ENCODE results near the gene MAP4K4.

The MAP4K4 gene

GRCh38 chr2:101808006-101808562 lies 110.6 kb downstream of the MAP4K4 start:
- Histone ChIP-seq H3K4me1 (ENCODE audit: insufficient read depth, insufficient read length) (peaks cover 11% of the 10 kb centered on the region), H3K36me3 (ENCODE audit: insufficient read depth, insufficient read length, low read length) (no peaks in the 10 kb centered on the region), H3K9ac (ENCODE audit: insufficient read length, low read depth) (no peak overlapping the region), H3K9me3 (ENCODE audit: insufficient read depth, low read length) (no peaks in the 10 kb centered on the region), H3K27me3 (ENCODE audit: insufficient read depth, insufficient read length) (no peaks in the 10 kb centered on the region), H3K4me3 (ENCODE audit: insufficient read length, low read depth) (no peak overlapping the region)
- no peak for TF ChIP-seq YY1 (IDR thresholded peaks at IDR 0.05; ENCODE audit: insufficient read depth, insufficient read length)
- no peak for TF ChIP-seq SUZ12 (IDR thresholded peaks at IDR 0.05; ENCODE audit: extremely low read depth, insufficient read depth, insufficient read length)
- TF ChIP-seq ZNF274 (IDR thresholded peaks at IDR 0.05; ENCODE audit: low read depth, low read length) = no peak
- peak; percentile 32 for DNase-seq (ENCODE audit: low read depth, low spot score)

- DNase-seq (ENCODE audit: low read depth, low spot score) = no peak
- peaks cover 11% of the 10 kb centered on the region for H3K4me1 ChIP-seq (ENCODE audit: insufficient read depth, insufficient read length)
- H3K27me3 ChIP-seq (ENCODE audit: insufficient read depth, insufficient read length) = no peaks in the 10 kb centered on the region
- H3K4me3 ChIP-seq (ENCODE audit: insufficient read length, low read depth) = no peak overlapping the region
- H3K9me3 ChIP-seq (ENCODE audit: insufficient read depth, low read length) = no peaks in the 10 kb centered on the region
- no peak overlapping the region for H3K9ac ChIP-seq (ENCODE audit: insufficient read length, low read depth)
- TF ChIP-seq YY1 (IDR thresholded peaks at IDR 0.05; ENCODE audit: insufficient read depth, insufficient read length) (no peak), ZNF274 (IDR thresholded peaks at IDR 0.05; ENCODE audit: low read depth, low read length) (no peak), SUZ12 (IDR thresholded peaks at IDR 0.05; ENCODE audit: extremely low read depth, insufficient read depth, insufficient read length) (no peak)
- H3K36me3 ChIP-seq (ENCODE audit: insufficient read depth, insufficient read length, low read length) = no peaks in the 10 kb centered on the region
These were observed 112.2 kb downstream of the MAP4K4 start for GRCh38 chr2:101809698-101810097.

- no peak for DNase-seq (ENCODE audit: low read depth, low spot score)
- Histone ChIP-seq H3K9ac (ENCODE audit: insufficient read length, low read depth) (no peak overlapping the region), H3K9me3 (ENCODE audit: insufficient read depth, low read length) (no peaks in the 10 kb centered on the region), H3K36me3 (ENCODE audit: insufficient read depth, insufficient read length, low read length) (peaks cover under 1% of the 10 kb centered on the region), H3K27me3 (ENCODE audit: insufficient read depth, insufficient read length) (no peaks in the 10 kb centered on the region), H3K4me1 (ENCODE audit: insufficient read depth, insufficient read length) (peaks cover 6% of the 10 kb centered on the region), H3K4me3 (ENCODE audit: insufficient read length, low read depth) (no peak overlapping the region)
- TF ChIP-seq SUZ12 (IDR thresholded peaks at IDR 0.05; ENCODE audit: extremely low read depth, insufficient read depth, insufficient read length) (no peak), YY1 (IDR thresholded peaks at IDR 0.05; ENCODE audit: insufficient read depth, insufficient read length) (no peak), ZNF274 (IDR thresholded peaks at IDR 0.05; ENCODE audit: low read depth, low read length) (no peak)
These were observed 113.9 kb downstream of the MAP4K4 start for GRCh38 chr2:101811226-101812015.

- TF ChIP-seq SUZ12 (IDR thresholded peaks at IDR 0.05; ENCODE audit: extremely low read depth, insufficient read depth, insufficient read length) (no peak), YY1 (IDR thresholded peaks at IDR 0.05; ENCODE audit: insufficient read depth, insufficient read length) (no peak), ZNF274 (IDR thresholded peaks at IDR 0.05; ENCODE audit: low read depth, low read length) (no peak)
- no peak for DNase-seq (ENCODE audit: low read depth, low spot score)
- Histone ChIP-seq H3K9me3 (ENCODE audit: insufficient read depth, low read length) (no peaks in the 10 kb centered on the region), H3K36me3 (ENCODE audit: insufficient read depth, insufficient read length, low read length) (peaks cover 4% of the 10 kb centered on the region), H3K9ac (ENCODE audit: insufficient read length, low read depth) (no peak overlapping the region), H3K4me3 (ENCODE audit: insufficient read length, low read depth) (no peak overlapping the region), H3K27me3 (ENCODE audit: insufficient read depth, insufficient read length) (no peaks in the 10 kb centered on the region), H3K4me1 (ENCODE audit: insufficient read depth, insufficient read length) (peaks cover 6% of the 10 kb centered on the region)
These were observed 114.7 kb downstream of the MAP4K4 start for GRCh38 chr2:101812226-101812625.

GRCh38 chr2:101814752-101815151 lies 117.2 kb downstream of the MAP4K4 start:
- no peak overlapping the region for H3K4me3 ChIP-seq (ENCODE audit: insufficient read length, low read depth)

GRCh38 chr2:101815154-101815553 lies 117.6 kb downstream of the MAP4K4 start:
- no peak overlapping the region for H3K4me3 ChIP-seq (ENCODE audit: insufficient read length, low read depth)
- TF ChIP-seq ZNF274 (IDR thresholded peaks at IDR 0.05; ENCODE audit: low read depth, low read length) (no peak), YY1 (IDR thresholded peaks at IDR 0.05; ENCODE audit: insufficient read depth, insufficient read length) (no peak), SUZ12 (IDR thresholded peaks at IDR 0.05; ENCODE audit: extremely low read depth, insufficient read depth, insufficient read length) (no peak)
- no peaks in the 10 kb centered on the region for H3K27me3 ChIP-seq (ENCODE audit: insufficient read depth, insufficient read length)
- no peaks in the 10 kb centered on the region for H3K4me1 ChIP-seq (ENCODE audit: insufficient read depth, insufficient read length)
- no peaks in the 10 kb centered on the region for H3K9me3 ChIP-seq (ENCODE audit: insufficient read depth, low read length)
- no peak for DNase-seq (ENCODE audit: low read depth, low spot score)
- no peak overlapping the region for H3K9ac ChIP-seq (ENCODE audit: insufficient read length, low read depth)
- peaks cover 4% of the 10 kb centered on the region for H3K36me3 ChIP-seq (ENCODE audit: insufficient read depth, insufficient read length, low read length)

More at GRCh38 chr2:101814752-101815151, 117.2 kb downstream of the MAP4K4 start:
- peaks cover 4% of the 10 kb centered on the region for H3K36me3 ChIP-seq (ENCODE audit: insufficient read depth, insufficient read length, low read length)
- TF ChIP-seq SUZ12 (IDR thresholded peaks at IDR 0.05; ENCODE audit: extremely low read depth, insufficient read depth, insufficient read length) = no peak
- TF ChIP-seq ZNF274 (IDR thresholded peaks at IDR 0.05; ENCODE audit: low read depth, low read length) = no peak
- TF ChIP-seq YY1 (IDR thresholded peaks at IDR 0.05; ENCODE audit: insufficient read depth, insufficient read length) = no peak
- H3K9me3 ChIP-seq (ENCODE audit: insufficient read depth, low read length) = no peaks in the 10 kb centered on the region
- no peaks in the 10 kb centered on the region for H3K4me1 ChIP-seq (ENCODE audit: insufficient read depth, insufficient read length)
- H3K27me3 ChIP-seq (ENCODE audit: insufficient read depth, insufficient read length) = no peaks in the 10 kb centered on the region
- H3K9ac ChIP-seq (ENCODE audit: insufficient read length, low read depth) = no peak overlapping the region
- DNase-seq (ENCODE audit: low read depth, low spot score) = no peak

- H3K9ac ChIP-seq (ENCODE audit: insufficient read length, low read depth) = no peak overlapping the region
- peaks cover 4% of the 10 kb centered on the region for H3K36me3 ChIP-seq (ENCODE audit: insufficient read depth, insufficient read length, low read length)
- H3K9me3 ChIP-seq (ENCODE audit: insufficient read depth, low read length) = no peaks in the 10 kb centered on the region
- TF ChIP-seq SUZ12 (IDR thresholded peaks at IDR 0.05; ENCODE audit: extremely low read depth, insufficient read depth, insufficient read length) (no peak), ZNF274 (IDR thresholded peaks at IDR 0.05; ENCODE audit: low read depth, low read length) (no peak), YY1 (IDR thresholded peaks at IDR 0.05; ENCODE audit: insufficient read depth, insufficient read length) (no peak)
- H3K4me1 ChIP-seq (ENCODE audit: insufficient read depth, insufficient read length) = no peaks in the 10 kb centered on the region
- DNase-seq (ENCODE audit: low read depth, low spot score) = no peak
- H3K4me3 ChIP-seq (ENCODE audit: insufficient read length, low read depth) = no peak overlapping the region
- no peaks in the 10 kb centered on the region for H3K27me3 ChIP-seq (ENCODE audit: insufficient read depth, insufficient read length)
These were observed 118.4 kb downstream of the MAP4K4 start for GRCh38 chr2:101815739-101816391.
